LoVo (cell line): Measurements from ENCODE around the gene RNF213.
"Not testable (repeated sequence)": the region's sequence is repeated elsewhere in the genome, so short reads cannot be mapped to it uniquely, and the experiment has no call there.

Source experiments
- DNase-seq: peaks from one replicate; pipeline ENCODE4 v3.0.0-alpha.2; 2016; ENCODE audit warnings: low spot score

RNF213 gene

GRCh38 chr17:80252871-80253270 lies 7.8 kb upstream of the RNF213 start:
- DNase-seq, result no peak

GRCh38 chr17:80253631-80254395 lies 6.8 kb upstream of the RNF213 start:
- DNase-seq, result no peak

GRCh38 chr17:80254396-80255251 lies 6.0 kb upstream of the RNF213 start:
- peak; percentile 91 for DNase-seq

GRCh38 chr17:80256034-80256350 lies 4.7 kb upstream of the RNF213 start:
- DNase-seq, result no peak

GRCh38 chr17:80257716-80258213 lies 2.9 kb upstream of the RNF213 start:
- peak; percentile 54 for DNase-seq

DNA sequence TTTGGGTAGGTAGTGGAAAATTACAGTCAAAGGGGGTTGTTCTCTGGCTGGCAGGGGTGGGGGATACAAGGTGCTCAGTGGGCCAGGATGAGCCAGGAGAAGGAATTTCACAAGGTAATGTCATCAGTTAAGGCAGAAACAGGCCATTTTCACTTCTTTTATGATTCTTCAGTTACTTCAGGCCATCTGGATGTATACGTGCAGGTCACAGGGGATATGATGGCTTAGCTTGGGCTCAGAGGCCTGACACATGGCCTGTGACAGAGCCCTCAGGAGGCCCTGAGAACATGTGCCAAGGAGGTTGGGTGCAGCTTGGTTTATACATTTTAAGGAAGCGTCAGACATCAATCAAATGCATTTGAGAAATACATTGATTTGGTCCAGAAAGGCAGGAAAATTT lies 2.4 kb upstream of the RNF213 start:
- DNase-seq, result not testable (repeated sequence)

GRCh38 chr17:80259457-80260068 lies 1.1 kb upstream of the RNF213 start:
- DNase-seq, result no peak

GRCh38 chr17:80260069-80260535 lies 550 bp upstream of the RNF213 start:
- DNase-seq, result peak; percentile 67

DNA sequence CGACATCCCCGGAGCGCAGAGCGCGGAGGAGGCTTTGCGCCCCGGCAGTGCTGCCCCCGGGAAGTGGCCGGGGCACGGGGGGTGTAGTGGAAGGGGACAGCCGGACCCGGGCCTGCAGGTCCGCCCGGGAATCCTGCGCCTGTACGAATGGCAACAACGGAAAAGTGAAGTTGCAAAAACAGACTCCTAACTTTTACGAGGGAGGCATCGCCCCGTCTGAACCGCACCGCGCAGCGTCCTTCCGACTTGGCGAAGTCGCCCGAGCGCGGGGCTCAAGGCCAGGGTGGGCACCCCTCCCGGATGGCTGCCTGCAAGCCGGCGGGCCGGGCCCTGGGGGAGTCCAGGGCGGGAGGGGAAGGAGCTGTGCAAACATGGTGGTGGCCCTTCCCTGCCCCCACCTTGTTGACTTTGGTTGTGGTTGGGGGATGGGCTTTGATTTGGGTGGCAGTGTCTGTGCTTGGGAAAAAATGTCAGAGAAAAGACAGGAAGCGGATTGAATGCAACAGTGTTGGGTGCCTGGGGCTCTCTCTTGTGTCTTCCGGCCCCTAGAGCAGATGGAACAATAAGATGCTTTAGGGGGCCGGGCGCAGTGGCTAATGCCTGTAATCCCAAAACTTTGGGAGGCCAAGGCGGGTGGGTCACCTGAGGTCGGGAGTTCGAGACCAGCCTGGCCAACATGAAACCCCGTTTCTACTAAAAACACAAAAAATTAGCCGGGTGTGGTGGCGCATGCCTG lies 675 bp downstream of the RNF213 start:
- peak; percentile 33 for DNase-seq

DNA sequence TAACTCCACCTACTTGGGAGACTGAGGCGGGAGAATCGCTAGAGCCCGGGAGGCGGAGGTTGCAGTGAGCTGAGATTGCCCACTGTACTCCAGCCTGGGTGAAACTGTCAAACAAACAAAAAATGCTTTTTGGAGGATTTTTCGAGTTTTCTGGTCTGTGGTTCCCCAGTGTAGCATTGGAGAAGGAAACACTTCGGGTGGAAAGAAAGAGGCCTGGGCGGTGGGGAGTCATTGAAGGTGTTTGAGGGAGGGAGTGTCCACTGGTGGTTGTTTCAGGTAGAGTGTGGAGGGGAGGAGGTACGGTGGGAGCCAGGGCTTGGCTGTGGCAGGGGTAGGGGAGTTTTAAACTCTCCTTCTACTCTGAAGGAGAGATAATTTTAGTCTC lies 1.2 kb downstream of the RNF213 start:
- DNase-seq, result no peak

DNA sequence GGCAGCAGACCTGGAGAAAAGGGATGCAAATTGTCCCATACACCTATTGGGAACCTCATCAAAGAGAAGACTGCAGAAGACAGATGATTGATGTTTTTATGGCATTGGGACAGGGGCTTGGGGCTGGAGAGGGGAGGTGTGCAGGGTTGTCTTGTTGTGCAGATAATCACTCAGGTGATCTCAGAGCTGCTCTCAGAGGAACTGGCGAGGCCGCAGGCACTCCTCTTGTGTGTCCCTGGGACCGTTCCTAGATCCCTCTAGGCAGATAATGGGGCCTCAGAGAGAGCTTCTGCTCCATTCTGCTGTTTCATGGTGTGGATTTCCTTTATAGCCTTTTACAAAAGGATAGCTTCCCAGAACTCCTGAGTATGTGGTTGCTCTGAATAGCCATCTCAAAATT lies 1.6 kb downstream of the RNF213 start:
- no peak for DNase-seq

DNA sequence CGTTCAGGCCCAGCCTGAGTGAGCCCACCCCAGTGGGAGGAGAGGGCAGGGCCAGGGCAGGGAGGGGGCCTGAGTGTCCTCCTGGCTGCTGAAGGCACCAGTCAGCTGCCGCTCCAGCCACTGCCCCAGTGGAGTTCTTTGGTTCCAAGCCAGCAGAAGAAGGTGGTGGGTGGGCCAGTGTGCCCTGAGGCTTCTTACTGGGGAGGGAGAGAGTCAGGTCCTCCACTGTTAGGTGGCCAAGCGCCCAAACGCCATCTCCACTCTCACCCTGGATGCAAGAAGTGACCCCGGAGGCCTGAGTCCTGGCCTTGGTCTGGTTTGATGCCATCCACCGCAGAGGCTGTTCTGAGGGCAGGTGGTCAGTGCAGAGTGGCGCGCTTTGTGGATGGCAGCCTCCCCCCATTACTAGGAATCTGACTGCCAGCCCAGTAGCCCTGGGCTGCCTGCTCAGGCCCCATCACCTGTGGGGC lies 2.2 kb downstream of the RNF213 start:
- no peak for DNase-seq

GRCh38 chr17:80263253-80264204 lies 2.9 kb downstream of the RNF213 start:
- DNase-seq, result peak; percentile 77

DNA sequence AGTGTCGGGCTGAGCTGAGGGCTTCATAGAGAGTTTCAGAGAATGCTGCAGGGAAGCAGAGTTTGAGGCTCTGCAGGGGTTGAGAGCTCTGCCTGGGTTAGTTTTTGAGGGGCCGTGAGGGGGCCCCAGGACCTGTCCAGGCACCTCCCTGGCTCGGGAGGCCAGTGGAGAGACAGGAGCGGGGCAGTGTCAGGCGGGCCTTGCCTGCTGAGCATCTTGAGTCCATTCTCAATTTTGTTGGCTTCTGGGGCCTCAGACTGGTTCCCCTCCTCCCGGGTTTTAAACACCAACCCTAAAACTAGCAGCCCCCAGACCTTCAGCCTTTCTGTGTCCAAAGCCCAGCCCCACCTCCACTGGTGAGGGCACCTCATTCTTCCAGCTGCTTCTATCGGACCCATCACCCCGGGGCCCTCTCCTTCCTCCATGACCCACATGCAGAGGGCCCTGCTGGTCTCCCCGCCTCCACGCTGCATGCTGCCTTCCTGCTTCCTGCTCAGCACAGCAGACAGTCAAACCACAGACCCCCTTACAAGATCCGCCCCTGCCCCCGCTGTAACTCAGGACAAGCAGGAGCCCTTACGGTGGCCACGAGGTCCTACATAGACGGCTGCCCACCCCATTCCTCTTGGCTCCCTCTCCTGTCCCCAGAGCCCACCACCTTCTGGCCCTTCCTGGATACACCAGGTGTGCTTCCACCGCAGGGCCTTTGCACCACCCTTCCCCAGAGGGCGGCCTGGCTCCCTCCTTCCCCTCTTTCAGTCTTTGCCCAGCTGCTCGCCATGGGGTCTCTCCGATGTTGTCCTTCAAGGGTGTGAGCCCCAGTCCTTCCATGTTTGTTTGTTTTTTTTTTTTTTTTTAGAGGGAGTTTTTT lies 3.8 kb downstream of the RNF213 start:
- no peak for DNase-seq

DNA sequence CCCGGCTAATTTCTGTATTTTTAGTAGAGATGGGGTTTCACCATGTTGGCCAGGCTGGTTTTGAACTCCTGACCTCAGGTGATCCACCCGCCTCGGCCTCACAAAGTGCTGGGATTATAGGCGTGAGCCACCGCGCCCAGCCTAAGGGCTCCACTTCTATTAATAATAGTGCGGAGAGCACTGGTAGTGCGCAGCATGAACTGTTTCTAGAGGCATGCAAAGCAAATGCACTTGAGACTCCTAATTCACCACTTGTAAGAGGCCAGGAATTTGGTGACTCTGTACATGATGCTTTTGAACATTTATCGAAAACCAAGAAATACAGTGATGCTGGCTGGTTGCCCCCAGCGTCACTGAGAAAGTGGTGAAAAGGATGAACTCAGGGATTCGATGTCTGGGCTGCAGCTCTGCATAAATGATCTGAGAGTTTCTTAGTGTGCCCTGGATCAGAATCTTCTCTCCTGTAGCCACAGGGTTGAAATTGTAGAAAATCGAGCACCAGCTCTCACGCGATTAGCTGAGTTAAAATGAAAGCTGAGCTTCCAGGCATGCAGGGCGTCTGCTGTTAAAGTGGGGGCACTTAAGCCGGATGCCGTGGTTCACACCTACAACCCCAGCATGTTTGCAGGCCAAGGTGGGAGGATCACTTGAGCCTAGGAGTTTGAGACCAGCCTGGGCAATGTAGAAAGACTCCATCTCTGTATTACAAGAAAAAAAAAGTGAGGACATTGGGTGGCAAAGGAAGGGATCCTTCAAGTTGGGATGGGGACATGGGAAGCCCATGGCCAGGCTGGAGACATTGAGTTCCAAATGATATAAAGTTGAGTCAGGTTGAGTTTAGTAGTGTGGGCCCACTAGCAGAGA lies 4.8 kb downstream of the RNF213 start:
- no peak for DNase-seq

- DNase-seq, result no peak
These were observed 6.7 kb downstream of the RNF213 start for GRCh38 chr17:80267391-80267790.

DNA sequence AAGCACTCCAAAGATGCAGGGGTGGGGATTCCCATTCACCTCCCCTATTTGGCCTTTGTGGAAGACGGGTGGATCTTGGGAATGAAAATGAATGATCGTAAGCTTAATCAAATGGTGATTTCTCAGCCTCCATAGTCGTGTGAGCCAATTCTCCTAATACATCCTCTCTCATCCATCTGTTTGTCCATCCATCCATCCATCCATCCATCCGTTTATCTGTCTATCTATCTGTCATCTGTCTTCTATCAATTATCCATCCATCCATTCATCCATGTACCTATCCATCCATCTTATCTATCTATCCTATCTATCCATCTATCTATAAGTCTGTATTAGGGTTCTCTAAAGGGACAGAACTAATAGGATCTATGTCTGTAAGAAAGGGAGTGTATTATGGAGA lies 7.8 kb downstream of the RNF213 start:
- DNase-seq, result no peak

DNA sequence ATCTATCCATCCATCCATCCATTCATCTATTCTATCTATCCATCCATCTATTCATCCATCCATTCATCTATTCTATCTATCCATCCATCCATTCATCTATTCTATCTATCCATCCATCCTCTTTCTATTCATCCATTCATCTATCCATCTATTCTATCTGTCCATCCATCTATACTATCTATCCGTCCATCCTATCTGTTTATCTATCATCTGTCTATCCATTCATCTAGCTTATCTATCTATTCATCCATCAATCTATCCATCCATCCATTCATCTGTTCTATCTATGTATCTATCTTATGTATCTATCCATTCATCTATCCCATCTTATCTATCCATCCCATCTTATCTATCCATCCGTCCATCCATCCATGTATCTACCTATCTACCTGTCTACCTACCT lies 8.8 kb downstream of the RNF213 start:
- no peak for DNase-seq

- DNase-seq, result no peak
These were observed 9.5 kb downstream of the RNF213 start for GRCh38 chr17:80270104-80270503.
